Measurements from ENCODE around the gene IMMP2L. TPM values are rescaled to one million over a fixed set of nuclear protein-coding genes. Genes with fewer than 3 reads are reported as not detected.

The IMMP2L gene
- total and polyA plus RNA-seq, 2 of the 4 experiments (the other 2 are of a cell fraction) = 5.8 to 9.3 TPM

GRCh38 chr7:111438369-111439289 lies 123.7 kb downstream of the IMMP2L start:
- H4K91ac ChIP-seq (ENCODE audit: insufficient read depth, low read depth, low read length) = peak overlapping the region; percentile 84
- BruUV-seq (replicated peaks) = no TSS peak
- no peak overlapping the region for H2AK9ac ChIP-seq (replicated peaks; ENCODE audit: low read depth, low read length, poor library complexity)
- peak; percentile 84 for DNase-seq
- peak overlapping the region; percentile 14 to 35; a peak in 3 of 4 replicates for H4K8ac ChIP-seq (ENCODE audit: low read depth in 2 of 2, low read length in 2 of 2)
- no peaks in the 10 kb centered on the region for H3K36me3 ChIP-seq (ENCODE audit: control insufficient read depth, insufficient read depth, low read length)
- peak overlapping the region; percentile 76; the same call in 2 of the 3 replicates for H2BK15ac ChIP-seq (ENCODE audit: low read depth, low read length)
- H3K4me3 ChIP-seq (ENCODE audit: insufficient read depth, low read depth, low read length) = no peak overlapping the region
- H2AK5ac ChIP-seq (ENCODE audit: low read depth, low read length) = peak overlapping the region; percentile 73; the same call in 1 of the 2 replicates
- H3K56ac ChIP-seq (ENCODE audit: extremely low read depth, insufficient read depth, low read length) = no peak overlapping the region; the same call in 1 of the 2 replicates
- ChIA-PET POLR2A (ENCODE audit: unreplicated experiment) (no interaction called here), CTCF (interaction anchor here (0.8 to 1.0 kb wide), 3 partner anchors 9 to 25 kb away, joined by 3 to 5 read pairs (median 3); no protein-coding TSS in a partner anchor)
- H3K23ac ChIP-seq (ENCODE audit: low read depth, low read length) = peak overlapping the region; percentile 5
- H2AFZ ChIP-seq (replicated peaks; ENCODE audit: low read length, poor library complexity) = peak overlapping the region; percentile 40
- H3K27me3 ChIP-seq (ENCODE audit: control insufficient read depth, insufficient read depth, low read length) = no peaks in the 10 kb centered on the region
- H3K9me3 ChIP-seq (ENCODE audit: control insufficient read depth, insufficient read depth, low read length) = peaks cover 2% of the 10 kb centered on the region; the same call in 1 of the 2 replicates
- peak overlapping the region; percentile 84 for H2BK20ac ChIP-seq (ENCODE audit: low read depth, low read length)
- no peaks in the 10 kb centered on the region for H3K79me1 ChIP-seq (ENCODE audit: low read depth in 1 of 2, low read length in 2 of 2)
- peak overlapping the region; percentile 80 for H3K4me2 ChIP-seq (ENCODE audit: low read depth, low read length)
- TF ChIP-seq MAZ (IDR thresholded peaks at IDR 0.05; ENCODE audit: borderline replicate concordance, low read depth, low read length) = no peak
- no peak for TF ChIP-seq ELK1 (IDR thresholded peaks at IDR 0.05; ENCODE audit: borderline replicate concordance, low read depth, low read length)
- no peak for TF ChIP-seq USF2 (IDR thresholded peaks at IDR 0.05; ENCODE audit: low read depth, low read length)
- TF ChIP-seq FOS (IDR thresholded peaks at IDR 0.05; ENCODE audit: low read depth, low read length) = peak; percentile 16; the same call in 1 of the 2 replicates
- TF ChIP-seq BHLHE40 (IDR thresholded peaks at IDR 0.05; ENCODE audit: low read depth, low read length) = peak; percentile 41; the same call in 1 of the 2 replicates
- no peak for TF ChIP-seq MAFK (IDR thresholded peaks at IDR 0.05; ENCODE audit: low read depth, low read length)
- TF ChIP-seq POLR2A (IDR thresholded peaks at IDR 0.05; ENCODE audit: low read depth, low read length) = no peak
- no peak for TF ChIP-seq CHD1 (IDR thresholded peaks at IDR 0.05; ENCODE audit: low read depth, low read length)
- no peak for TF ChIP-seq RFX5 (IDR thresholded peaks at IDR 0.05; ENCODE audit: low read depth, low read length)
- no peak for TF ChIP-seq NFE2L2 (IDR thresholded peaks at IDR 0.05; ENCODE audit: low read depth, low read length)
- TF ChIP-seq CEBPB (IDR thresholded peaks at IDR 0.05; ENCODE audit: low read depth, low read length) = peak; percentile 29; the same call in 1 of the 2 replicates
- TF ChIP-seq CTCF (conservative IDR thresholded peaks at IDR 0.05; ENCODE audit: low read depth, low read length) = no peak
- H4K20me1 ChIP-seq (ENCODE audit: insufficient read depth, low read length) = no peaks in the 10 kb centered on the region
- in situ Hi-C loops (cut with MboI; ENCODE audit: low sequenced_read_pairs) = no loop called here
- 50% methylated on average over 2 of the region's 3 CpGs; no CpG with 5 or more reads in 1 of the 2 experiments for WGBS, 2 experiments (ENCODE audit: extremely low coverage in 2 of 2, insufficient read length in 1 of 2)
- peak; percentile 97 for ATAC-seq (ENCODE audit: low read depth)
- H2BK5ac ChIP-seq (ENCODE audit: low read depth, low read length, poor library complexity, severe bottlenecking) = peak overlapping the region; percentile 81
- H3K4me1 ChIP-seq (ENCODE audit: control insufficient read depth, insufficient read depth, low read length) = peaks cover 9% of the 10 kb centered on the region
- H3K9me1 ChIP-seq (ENCODE audit: insufficient read depth, low read length) = peaks cover 5% of the 10 kb centered on the region; the same call in 1 of the 2 replicates
- peak overlapping the region; percentile 80 for H2BK120ac ChIP-seq (ENCODE audit: low read depth, low read length)
- H3K4ac ChIP-seq (ENCODE audit: low read depth, low read length) = peak overlapping the region; percentile 83
- peak overlapping the region; percentile 45 for H4K5ac ChIP-seq (ENCODE audit: low read depth, low read length)
- intact Hi-C loops (cut with micrococcal nuclease) = no loop called here
- dilution Hi-C loops (cut with HindIII; ENCODE audit: low sequenced_read_pairs, unreplicated experiment) = no loop called here
- peak overlapping the region; percentile 62; the same call in 1 of the 2 replicates for H3K27ac ChIP-seq (ENCODE audit: insufficient read depth, low read length)
- no peak overlapping the region for H3K9ac ChIP-seq (ENCODE audit: low read depth, low read length)
- peak overlapping the region; percentile 99 for H3K18ac ChIP-seq (ENCODE audit: low read depth, low read length)
- H3K14ac ChIP-seq (replicated peaks; ENCODE audit: low read depth, low read length) = peak overlapping the region; percentile 79
